GM12878 (cell line): ENCODE measurements around the gene GREB1. TPM values are rescaled to one million over a fixed set of nuclear protein-coding genes. Genes with fewer than 3 reads are reported as not detected.

ENCODE experiments used
- ATAC-seq: fragments of 200-7000 bp; cut with Tn5 transposase; 3 replicates; pipeline ENCODE4 v1.9.1; 2020; ENCODE audit warnings: mild to moderate bottlenecking, moderate library complexity
- BruUV-seq: library from RNA; stranded (reverse); fragments of 400-500 nt; replicated peaks from 2 replicates; lab custom pipeline; 2021; lab: Mats Ljungman, UMichigan
- CTCF ChIA-PET: fragments of 300-600 bp; sonication (Branson Sonifier 250); formaldehyde crosslinking; extraction: SDS; loops from one replicate; lab custom pipeline; 2021; ENCODE audit warnings: inconsistent platforms; lab: Yijun Ruan, JAX
- POLR2A ChIA-PET: fragments of 350-600 bp; formaldehyde crosslinking; extraction: SDS; loops from one replicate; lab custom pipeline; 2021; ENCODE audit warnings: inconsistent platforms; lab: Charles Lee
- RAD21 ChIA-PET: fragments of 300-600 bp; sonication (Branson Sonifier 250); formaldehyde crosslinking; loops from one replicate; lab custom pipeline; 2023; ENCODE audit warnings: antibody characterized with exemption; ENCODE audit not compliant: unreplicated experiment; lab: Charles Lee
- SMC1A ChIA-PET: fragments of 300-600 bp; sonication (Branson Sonifier 250); formaldehyde crosslinking; loops from one replicate; lab custom pipeline; 2023; ENCODE audit not compliant: unreplicated experiment, uncharacterized antibody; lab: Charles Lee
- DNase-seq: peaks from one replicate; pipeline ENCODE4 v3.0.0-alpha.2; 2011; ENCODE audit warnings: low read depth, low spot score
- FAIRE-seq: peaks from 3 replicates; lab custom pipeline; 2011; peaks lifted over from hg19 to GRCh38; lab: Jason Lieb, UNC
- H2AFZ ChIP-seq: 2 replicates; pipeline ENCODE4 v1.6.0; 2011; ENCODE audit warnings: low read depth, low read length, control low read depth; ENCODE audit not compliant: control insufficient read depth
- H3K27ac ChIP-seq: 2 replicates; pipeline ENCODE4 v1.5.1; 2011; ENCODE audit warnings: control low read depth; ENCODE audit not compliant: control insufficient read depth, insufficient read depth
- H3K27me3 ChIP-seq, 2 experiments: replicated peaks in 1 of 2; 2 replicates each; pipeline versions ENCODE4 v1.6.0 to v1.6.1; 2011; ENCODE audit warnings: low read length in 1 of 2; ENCODE audit not compliant: control insufficient read depth in 2 of 2, insufficient read depth in 2 of 2
- H3K36me3 ChIP-seq, 2 experiments: 2 replicates each; pipeline ENCODE4 v1.5.1; 2011; ENCODE audit warnings: low read length in 1 of 2; ENCODE audit not compliant: control insufficient read depth in 2 of 2, insufficient read depth in 2 of 2
- H3K4me1 ChIP-seq: 2 replicates; pipeline ENCODE4 v1.6.1; 2011; ENCODE audit warnings: mild to moderate bottlenecking, low read length, moderate library complexity, mixed read lengths; ENCODE audit not compliant: control insufficient read depth, insufficient read depth
- H3K4me2 ChIP-seq: 2 replicates; pipeline ENCODE4 v1.6.0; 2011; ENCODE audit warnings: control low read depth; ENCODE audit not compliant: control insufficient read depth, insufficient read depth
- H3K4me3 ChIP-seq: fragments of 200-600 bp; sonication (generic); 2 replicates; pipeline ENCODE4 v1.5.1; 2016
- H3K79me2 ChIP-seq: 2 replicates; pipeline ENCODE4 v1.6.0; 2011; ENCODE audit warnings: low read length; ENCODE audit not compliant: control insufficient read depth, insufficient read depth
- H3K9ac ChIP-seq: 2 replicates; pipeline ENCODE4 v1.8.0; 2011; ENCODE audit warnings: low read length, control low read depth, mixed read lengths; ENCODE audit not compliant: control insufficient read depth, insufficient read depth
- H3K9me3 ChIP-seq: replicated peaks from 3 replicates; pipeline ENCODE4 v1.5.1; 2011; ENCODE audit warnings: mild to moderate bottlenecking, low read length; ENCODE audit not compliant: control insufficient read depth, insufficient read depth
- H4K20me1 ChIP-seq: 2 replicates; pipeline ENCODE4 v1.6.0; 2011; ENCODE audit not compliant: control insufficient read depth, insufficient read depth
- BMI1 ChIP-seq: fragments of 450-650 bp; IDR thresholded peaks from 2 replicates; pipeline ENCODE4 v1.6.1; 2016; ENCODE audit warnings: mild to moderate bottlenecking, moderate library complexity, borderline replicate concordance
- CEBPB ChIP-seq, 2 experiments: fragments of 150-350 bp in 1 of 2; IDR thresholded peaks; 2 replicates each; pipeline ENCODE4 v1.6.1; 2012 to 2014; ENCODE audit warnings: low read depth in 2 of 2, low read length in 2 of 2, borderline replicate concordance in 1 of 2, inconsistent platforms in 1 of 2
- LARP7 ChIP-seq: fragments of 450-650 bp; IDR thresholded peaks from 2 replicates; pipeline ENCODE4 v1.6.1; 2017; ENCODE audit warnings: mild to moderate bottlenecking
- MYC ChIP-seq: IDR thresholded peaks from 2 replicates; pipeline ENCODE4 v1.6.1; 2011; ENCODE audit warnings: mild to moderate bottlenecking, low read length, moderate library complexity, inconsistent platforms; ENCODE audit not compliant: insufficient read depth, insufficient replicate concordance, insufficient read length, severe bottlenecking
- NFYB ChIP-seq: IDR thresholded peaks from 2 replicates; pipeline ENCODE4 v1.6.1; 2011; ENCODE audit warnings: low read depth, mild to moderate bottlenecking, low read length, improper control_type of control experiment, moderate library complexity; ENCODE audit not compliant: insufficient read depth
- PAX5 ChIP-seq: IDR thresholded peaks from 2 replicates; pipeline ENCODE4 v1.6.1; 2011; ENCODE audit warnings: low read depth, low read length, borderline replicate concordance
- RUNX3 ChIP-seq: IDR thresholded peaks from 2 replicates; pipeline ENCODE4 v1.6.1; 2012; ENCODE audit warnings: low read length, inconsistent platforms
- SUPT20H ChIP-seq: IDR thresholded peaks from 2 replicates; pipeline ENCODE4 v1.6.1; 2011; ENCODE audit warnings: low read depth, mild to moderate bottlenecking, low read length, moderate library complexity, borderline replicate concordance; ENCODE audit not compliant: control insufficient read depth
- WGBS: methylation state at CpG from one replicate; pipeline ENCODE4 v1.1.6; 2016; ENCODE audit warnings: low lambda C conversion rate; ENCODE audit not compliant: insufficient replicate concordance, insufficient coverage; ENCODE audit errors: missing lambda C conversion rate; 5-methylcytosine and 5-hydroxymethylcytosine counted together
- in situ Hi-C: fragments of 300-500 bp; cut with MboI; formaldehyde crosslinking; loops from 9 replicates; pipeline ENCODE4 v1.14.3; 2018; ENCODE audit warnings: mixed read lengths
- intact Hi-C: fragments of 100-400 bp; cut with micrococcal nuclease; formaldehyde crosslinking; loops from one replicate; pipeline ENCODE4 v1.14.2; 2022; ENCODE audit not compliant: unreplicated experiment
- polyA plus RNA-seq, 11 experiments: library from polyadenylated mRNA; depleted of rRNA in 4 of 11; unstranded in 6 of 11; stranded (reverse) in 5 of 11; fragments of >200 nt; fragmentation: Nextera tagmentation in 4 of 11; fragmentation: Illumina TruSeq in 1 of 11; extraction: Ambion mirVana in 4 of 11; extraction: Trizol in 1 of 11; gene quantifications; 1 replicate in 1 of 11; 2 replicates in 10 of 11; pipeline versions ENCODE4 v1.2.1 to v1.2.3, GENCODE V29; 2011 to 2016; ENCODE audit warnings: inconsistent platforms in 2 of 11, missing spikeins in 2 of 11, low read depth in 1 of 11
- total RNA-seq, 4 experiments: library from RNA; depleted of rRNA in 3 of 4; stranded (reverse); fragments of >200 nt in 3 of 4; fragmentation: Illumina TruSeq in 1 of 4; extraction: Trizol in 1 of 4; gene quantifications; 2 replicates each; pipeline versions ENCODE4 v1.2.1 to v1.2.3, GENCODE V29; 2013 to 2021
- TF ChIP-seq, protein P1 (sequence below): fragments of 450-650 bp; IDR thresholded peaks from 2 replicates; pipeline ENCODE4 v1.6.1; 2017; ENCODE audit warnings: mild to moderate bottlenecking, moderate library complexity
- TF ChIP-seq, protein P2 (sequence below): fragments of 450-650 bp; IDR thresholded peaks from 2 replicates; pipeline ENCODE4 v1.6.1; 2018; ENCODE audit warnings: borderline replicate concordance, mild to moderate bottlenecking; ENCODE audit not compliant: partially characterized antibody
- TF ChIP-seq, protein P3 (sequence below): fragments of 150-350 bp; IDR thresholded peaks from 2 replicates; pipeline ENCODE4 v1.6.1; 2016; ENCODE audit warnings: low read depth, low read length
- TF ChIP-seq, protein P4 (sequence below): fragments of 450-650 bp; IDR thresholded peaks from 2 replicates; pipeline ENCODE4 v1.6.1; 2017; ENCODE audit warnings: low read depth, mild to moderate bottlenecking, moderate library complexity

The GREB1 gene
- total and polyA plus RNA-seq, 10 of the 15 experiments (the other 5 are each of a cell fraction or from before 2014, with no cell fraction given): 0.09 to 2.1 (median 0.37) TPM; not detected in 1

DNA sequence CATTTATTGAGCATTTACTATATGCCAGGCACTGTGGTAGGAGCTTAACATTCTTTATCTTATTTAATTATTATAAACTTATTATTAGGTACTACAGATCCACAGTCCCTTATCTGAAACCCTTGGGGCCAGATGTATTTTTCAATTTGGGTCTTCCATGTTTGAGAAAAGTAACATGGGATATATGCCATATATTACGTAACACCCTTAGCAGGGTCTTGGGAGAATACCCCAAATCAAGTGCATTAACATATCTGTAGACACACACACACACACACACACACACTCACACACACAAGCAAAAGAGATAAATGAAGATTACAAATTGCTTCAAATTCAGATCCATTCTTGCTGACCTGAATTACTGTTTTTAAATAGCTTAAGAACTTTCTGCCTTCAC is 122.4 kb downstream of the GREB1 start:
- no peaks in the 10 kb centered on the region for H3K79me2 ChIP-seq
- intact Hi-C loops: no loop called here
- no peak overlapping the region for H3K27ac ChIP-seq
- no peaks in the 10 kb centered on the region for H3K4me1 ChIP-seq
- no peak for FAIRE-seq
- no peaks in the 10 kb centered on the region for H3K36me3 ChIP-seq
- 33% methylated on average over 1 of the region's 1 CpG for WGBS
- H3K27me3 ChIP-seq: no peaks in the 10 kb centered on the region
- no peak overlapping the region for H3K4me2 ChIP-seq
- no peak overlapping the region for H2AFZ ChIP-seq
- SMC1A ChIA-PET: interaction anchor here (1.1 kb wide), 1 partner anchor 123 kb away, joined by 3 read pairs; no protein-coding TSS in a partner anchor
- CTCF ChIA-PET: interaction anchor here (0.8 kb wide), 1 partner anchor 72 kb away, joined by 3 read pairs; no protein-coding TSS in a partner anchor
- in situ Hi-C loops: no loop called here
- RAD21 ChIA-PET: no interaction called here
- H3K9ac ChIP-seq: no peak overlapping the region
- BruUV-seq: no TSS peak
- H4K20me1 ChIP-seq: no peaks in the 10 kb centered on the region
- no peak for DNase-seq
- no peak overlapping the region for H3K4me3 ChIP-seq
- POLR2A ChIA-PET: no interaction called here
- no peaks in the 10 kb centered on the region for H3K9me3 ChIP-seq
- no peak for ATAC-seq
- TF ChIP-seq, protein P1, sequence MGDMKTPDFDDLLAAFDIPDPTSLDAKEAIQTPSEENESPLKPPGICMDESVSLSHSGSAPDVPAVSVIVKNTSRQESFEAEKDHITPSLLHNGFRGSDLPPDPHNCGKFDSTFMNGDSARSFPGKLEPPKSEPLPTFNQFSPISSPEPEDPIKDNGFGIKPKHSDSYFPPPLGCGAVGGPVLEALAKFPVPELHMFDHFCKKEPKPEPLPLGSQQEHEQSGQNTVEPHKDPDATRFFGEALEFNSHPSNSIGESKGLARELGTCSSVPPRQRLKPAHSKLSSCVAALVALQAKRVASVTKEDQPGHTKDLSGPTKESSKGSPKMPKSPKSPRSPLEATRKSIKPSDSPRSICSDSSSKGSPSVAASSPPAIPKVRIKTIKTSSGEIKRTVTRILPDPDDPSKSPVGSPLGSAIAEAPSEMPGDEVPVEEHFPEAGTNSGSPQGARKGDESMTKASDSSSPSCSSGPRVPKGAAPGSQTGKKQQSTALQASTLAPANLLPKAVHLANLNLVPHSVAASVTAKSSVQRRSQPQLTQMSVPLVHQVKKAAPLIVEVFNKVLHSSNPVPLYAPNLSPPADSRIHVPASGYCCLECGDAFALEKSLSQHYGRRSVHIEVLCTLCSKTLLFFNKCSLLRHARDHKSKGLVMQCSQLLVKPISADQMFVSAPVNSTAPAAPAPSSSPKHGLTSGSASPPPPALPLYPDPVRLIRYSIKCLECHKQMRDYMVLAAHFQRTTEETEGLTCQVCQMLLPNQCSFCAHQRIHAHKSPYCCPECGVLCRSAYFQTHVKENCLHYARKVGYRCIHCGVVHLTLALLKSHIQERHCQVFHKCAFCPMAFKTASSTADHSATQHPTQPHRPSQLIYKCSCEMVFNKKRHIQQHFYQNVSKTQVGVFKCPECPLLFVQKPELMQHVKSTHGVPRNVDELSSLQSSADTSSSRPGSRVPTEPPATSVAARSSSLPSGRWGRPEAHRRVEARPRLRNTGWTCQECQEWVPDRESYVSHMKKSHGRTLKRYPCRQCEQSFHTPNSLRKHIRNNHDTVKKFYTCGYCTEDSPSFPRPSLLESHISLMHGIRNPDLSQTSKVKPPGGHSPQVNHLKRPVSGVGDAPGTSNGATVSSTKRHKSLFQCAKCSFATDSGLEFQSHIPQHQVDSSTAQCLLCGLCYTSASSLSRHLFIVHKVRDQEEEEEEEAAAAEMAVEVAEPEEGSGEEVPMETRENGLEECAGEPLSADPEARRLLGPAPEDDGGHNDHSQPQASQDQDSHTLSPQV: no peak
- TF ChIP-seq, protein P2, sequence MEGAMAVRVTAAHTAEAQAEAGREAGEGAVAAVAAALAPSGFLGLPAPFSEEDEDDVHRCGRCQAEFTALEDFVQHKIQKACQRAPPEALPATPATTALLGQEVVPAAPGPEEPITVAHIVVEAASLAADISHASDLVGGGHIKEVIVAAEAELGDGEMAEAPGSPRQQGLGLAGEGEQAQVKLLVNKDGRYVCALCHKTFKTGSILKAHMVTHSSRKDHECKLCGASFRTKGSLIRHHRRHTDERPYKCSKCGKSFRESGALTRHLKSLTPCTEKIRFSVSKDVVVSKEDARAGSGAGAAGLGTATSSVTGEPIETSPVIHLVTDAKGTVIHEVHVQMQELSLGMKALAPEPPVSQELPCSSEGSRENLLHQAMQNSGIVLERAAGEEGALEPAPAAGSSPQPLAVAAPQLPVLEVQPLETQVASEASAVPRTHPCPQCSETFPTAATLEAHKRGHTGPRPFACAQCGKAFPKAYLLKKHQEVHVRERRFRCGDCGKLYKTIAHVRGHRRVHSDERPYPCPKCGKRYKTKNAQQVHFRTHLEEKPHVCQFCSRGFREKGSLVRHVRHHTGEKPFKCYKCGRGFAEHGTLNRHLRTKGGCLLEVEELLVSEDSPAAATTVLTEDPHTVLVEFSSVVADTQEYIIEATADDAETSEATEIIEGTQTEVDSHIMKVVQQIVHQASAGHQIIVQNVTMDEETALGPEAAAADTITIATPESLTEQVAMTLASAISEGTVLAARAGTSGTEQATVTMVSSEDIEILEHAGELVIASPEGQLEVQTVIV: no peak
- no peak for TF ChIP-seq MYC
- TF ChIP-seq, protein P3, sequence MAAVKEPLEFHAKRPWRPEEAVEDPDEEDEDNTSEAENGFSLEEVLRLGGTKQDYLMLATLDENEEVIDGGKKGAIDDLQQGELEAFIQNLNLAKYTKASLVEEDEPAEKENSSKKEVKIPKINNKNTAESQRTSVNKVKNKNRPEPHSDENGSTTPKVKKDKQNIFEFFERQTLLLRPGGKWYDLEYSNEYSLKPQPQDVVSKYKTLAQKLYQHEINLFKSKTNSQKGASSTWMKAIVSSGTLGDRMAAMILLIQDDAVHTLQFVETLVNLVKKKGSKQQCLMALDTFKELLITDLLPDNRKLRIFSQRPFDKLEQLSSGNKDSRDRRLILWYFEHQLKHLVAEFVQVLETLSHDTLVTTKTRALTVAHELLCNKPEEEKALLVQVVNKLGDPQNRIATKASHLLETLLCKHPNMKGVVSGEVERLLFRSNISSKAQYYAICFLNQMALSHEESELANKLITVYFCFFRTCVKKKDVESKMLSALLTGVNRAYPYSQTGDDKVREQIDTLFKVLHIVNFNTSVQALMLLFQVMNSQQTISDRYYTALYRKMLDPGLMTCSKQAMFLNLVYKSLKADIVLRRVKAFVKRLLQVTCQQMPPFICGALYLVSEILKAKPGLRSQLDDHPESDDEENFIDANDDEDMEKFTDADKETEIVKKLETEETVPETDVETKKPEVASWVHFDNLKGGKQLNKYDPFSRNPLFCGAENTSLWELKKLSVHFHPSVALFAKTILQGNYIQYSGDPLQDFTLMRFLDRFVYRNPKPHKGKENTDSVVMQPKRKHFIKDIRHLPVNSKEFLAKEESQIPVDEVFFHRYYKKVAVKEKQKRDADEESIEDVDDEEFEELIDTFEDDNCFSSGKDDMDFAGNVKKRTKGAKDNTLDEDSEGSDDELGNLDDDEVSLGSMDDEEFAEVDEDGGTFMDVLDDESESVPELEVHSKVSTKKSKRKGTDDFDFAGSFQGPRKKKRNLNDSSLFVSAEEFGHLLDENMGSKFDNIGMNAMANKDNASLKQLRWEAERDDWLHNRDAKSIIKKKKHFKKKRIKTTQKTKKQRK: no peak
- no peak for TF ChIP-seq BMI1
- no peak for TF ChIP-seq RUNX3
- TF ChIP-seq LARP7: no peak
- TF ChIP-seq, protein P4, sequence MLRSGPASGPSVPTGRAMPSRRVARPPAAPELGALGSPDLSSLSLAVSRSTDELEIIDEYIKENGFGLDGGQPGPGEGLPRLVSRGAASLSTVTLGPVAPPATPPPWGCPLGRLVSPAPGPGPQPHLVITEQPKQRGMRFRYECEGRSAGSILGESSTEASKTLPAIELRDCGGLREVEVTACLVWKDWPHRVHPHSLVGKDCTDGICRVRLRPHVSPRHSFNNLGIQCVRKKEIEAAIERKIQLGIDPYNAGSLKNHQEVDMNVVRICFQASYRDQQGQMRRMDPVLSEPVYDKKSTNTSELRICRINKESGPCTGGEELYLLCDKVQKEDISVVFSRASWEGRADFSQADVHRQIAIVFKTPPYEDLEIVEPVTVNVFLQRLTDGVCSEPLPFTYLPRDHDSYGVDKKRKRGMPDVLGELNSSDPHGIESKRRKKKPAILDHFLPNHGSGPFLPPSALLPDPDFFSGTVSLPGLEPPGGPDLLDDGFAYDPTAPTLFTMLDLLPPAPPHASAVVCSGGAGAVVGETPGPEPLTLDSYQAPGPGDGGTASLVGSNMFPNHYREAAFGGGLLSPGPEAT: no peak
- TF ChIP-seq CEBPB (IDR thresholded peaks at IDR 0.05; ENCODE audit: borderline replicate concordance in 1 of 2, low read depth in 2 of 2, low read length in 2 of 2): no peak
- no peak for TF ChIP-seq PAX5
- TF ChIP-seq NFYB: no peak
- no peak for TF ChIP-seq SUPT20H
